ENCODE results near the gene MPDZ. TPM values are rescaled to one million over a fixed set of nuclear protein-coding genes. Genes with fewer than 3 reads are reported as not detected.

The MPDZ gene
- total RNA-seq, 1 donor from 2014 or later = 97.0 TPM

DNA sequence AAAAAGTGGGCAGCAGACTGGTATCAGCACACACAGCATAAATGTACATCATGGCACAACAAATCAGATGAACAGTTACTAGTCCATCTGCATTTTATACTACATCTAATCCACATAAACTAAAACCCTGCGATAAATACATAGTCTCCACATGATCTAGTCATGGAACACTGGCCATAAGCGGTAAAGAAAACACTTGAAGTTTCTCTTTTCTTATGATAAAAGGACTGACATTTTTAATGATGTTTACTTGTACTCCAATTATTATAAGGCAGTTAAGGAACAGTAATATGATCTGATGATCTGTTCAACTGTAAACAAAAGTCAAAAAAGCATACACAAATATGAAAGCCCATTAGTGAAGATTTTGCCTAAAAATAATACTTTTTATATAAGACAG lies 112.5 kb downstream of the MPDZ start:
- Mint-ChIP-seq H3K4me1 (ENCODE audit: unreplicated experiment) (peaks cover 11% of the 10 kb centered on the region), H3K4me3 (ENCODE audit: unreplicated experiment) (no peak overlapping the region), H3K27ac (ENCODE audit: unreplicated experiment) (no peak overlapping the region), H3K9me3 (ENCODE audit: unreplicated experiment) (no peaks in the 10 kb centered on the region), H3K36me3 (ENCODE audit: low read depth, unreplicated experiment) (peaks cover 8% of the 10 kb centered on the region), H3K27me3 (ENCODE audit: unreplicated experiment) (no peaks in the 10 kb centered on the region)
- no peak for DNase-seq (ENCODE audit: low spot score)
- TF ChIP-seq, protein P1, sequence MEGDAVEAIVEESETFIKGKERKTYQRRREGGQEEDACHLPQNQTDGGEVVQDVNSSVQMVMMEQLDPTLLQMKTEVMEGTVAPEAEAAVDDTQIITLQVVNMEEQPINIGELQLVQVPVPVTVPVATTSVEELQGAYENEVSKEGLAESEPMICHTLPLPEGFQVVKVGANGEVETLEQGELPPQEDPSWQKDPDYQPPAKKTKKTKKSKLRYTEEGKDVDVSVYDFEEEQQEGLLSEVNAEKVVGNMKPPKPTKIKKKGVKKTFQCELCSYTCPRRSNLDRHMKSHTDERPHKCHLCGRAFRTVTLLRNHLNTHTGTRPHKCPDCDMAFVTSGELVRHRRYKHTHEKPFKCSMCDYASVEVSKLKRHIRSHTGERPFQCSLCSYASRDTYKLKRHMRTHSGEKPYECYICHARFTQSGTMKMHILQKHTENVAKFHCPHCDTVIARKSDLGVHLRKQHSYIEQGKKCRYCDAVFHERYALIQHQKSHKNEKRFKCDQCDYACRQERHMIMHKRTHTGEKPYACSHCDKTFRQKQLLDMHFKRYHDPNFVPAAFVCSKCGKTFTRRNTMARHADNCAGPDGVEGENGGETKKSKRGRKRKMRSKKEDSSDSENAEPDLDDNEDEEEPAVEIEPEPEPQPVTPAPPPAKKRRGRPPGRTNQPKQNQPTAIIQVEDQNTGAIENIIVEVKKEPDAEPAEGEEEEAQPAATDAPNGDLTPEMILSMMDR (IDR thresholded peaks at IDR 0.05; ENCODE audit: unreplicated experiment) = no peak

DNA sequence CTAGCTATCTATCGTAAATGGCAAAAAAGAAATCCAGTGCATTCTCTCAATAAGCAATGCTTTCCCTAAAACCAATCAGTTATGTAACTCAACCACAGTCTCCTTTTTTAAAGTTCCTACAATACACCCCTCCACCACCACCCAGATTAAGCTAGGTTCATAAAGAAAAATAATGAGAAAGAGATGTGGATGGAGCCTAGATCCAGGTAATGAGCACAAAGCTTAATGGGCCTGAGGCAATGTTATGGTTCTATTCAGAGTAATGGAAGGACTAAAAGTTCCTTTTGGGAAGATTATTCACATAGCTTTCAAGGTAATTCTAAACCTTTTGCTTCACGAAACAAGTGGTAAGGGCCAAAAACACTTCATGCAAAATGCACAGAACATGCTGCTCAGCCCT lies 113.5 kb downstream of the MPDZ start:
- Mint-ChIP-seq H3K4me1 (ENCODE audit: unreplicated experiment) (peaks cover 3% of the 10 kb centered on the region), H3K9me3 (ENCODE audit: unreplicated experiment) (no peaks in the 10 kb centered on the region), H3K36me3 (ENCODE audit: low read depth, unreplicated experiment) (peaks cover 8% of the 10 kb centered on the region), H3K27me3 (ENCODE audit: unreplicated experiment) (no peaks in the 10 kb centered on the region), H3K4me3 (ENCODE audit: unreplicated experiment) (no peak overlapping the region), H3K27ac (ENCODE audit: unreplicated experiment) (no peak overlapping the region)
- no peak for DNase-seq (ENCODE audit: low spot score)
- TF ChIP-seq, protein P1 (IDR thresholded peaks at IDR 0.05; ENCODE audit: unreplicated experiment) = no peak

DNA sequence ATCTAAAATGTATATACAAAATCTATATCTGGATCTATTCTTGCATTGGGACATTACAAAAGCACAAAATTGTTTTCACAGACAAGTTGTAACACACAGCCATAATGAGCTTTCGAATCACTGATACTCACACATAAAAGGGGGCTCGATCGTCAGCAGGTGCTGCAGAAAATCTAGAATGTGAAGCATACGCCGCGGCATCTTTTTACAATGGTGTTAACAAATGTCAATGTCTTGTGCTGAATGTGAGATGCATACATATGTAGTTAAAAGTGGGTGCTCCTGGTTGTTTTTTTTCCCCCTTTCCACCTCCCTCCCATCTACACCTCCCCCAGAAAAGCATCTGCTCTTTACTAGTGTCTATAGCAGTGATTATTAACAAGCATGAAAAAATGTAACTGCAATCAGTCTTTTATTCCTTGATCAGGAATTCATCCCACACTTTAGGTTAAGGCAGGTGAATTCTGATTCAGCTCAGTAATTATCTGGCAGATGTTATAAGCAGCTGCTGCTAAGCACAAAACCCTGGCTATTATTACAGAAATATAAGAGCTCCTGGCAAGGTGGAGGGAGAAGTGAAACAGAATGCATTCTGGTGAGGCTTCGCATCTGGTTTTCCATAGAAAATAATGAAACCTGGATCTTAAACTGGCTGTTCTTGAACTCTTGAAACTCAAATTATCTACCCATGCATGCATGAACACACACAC lies 114.1 kb downstream of the MPDZ start:
- DNase-seq (ENCODE audit: low spot score) = no peak
- H3K9me3 Mint-ChIP-seq (ENCODE audit: unreplicated experiment) = no peaks in the 10 kb centered on the region
- no peaks in the 10 kb centered on the region for H3K27me3 Mint-ChIP-seq (ENCODE audit: unreplicated experiment)
- H3K27ac Mint-ChIP-seq (ENCODE audit: unreplicated experiment) = no peak overlapping the region
- peaks cover 8% of the 10 kb centered on the region for H3K36me3 Mint-ChIP-seq (ENCODE audit: low read depth, unreplicated experiment)
- TF ChIP-seq, protein P1 (IDR thresholded peaks at IDR 0.05; ENCODE audit: unreplicated experiment) = no peak
- H3K4me3 Mint-ChIP-seq (ENCODE audit: unreplicated experiment) = no peak overlapping the region
- peaks cover 3% of the 10 kb centered on the region for H3K4me1 Mint-ChIP-seq (ENCODE audit: unreplicated experiment)

DNA sequence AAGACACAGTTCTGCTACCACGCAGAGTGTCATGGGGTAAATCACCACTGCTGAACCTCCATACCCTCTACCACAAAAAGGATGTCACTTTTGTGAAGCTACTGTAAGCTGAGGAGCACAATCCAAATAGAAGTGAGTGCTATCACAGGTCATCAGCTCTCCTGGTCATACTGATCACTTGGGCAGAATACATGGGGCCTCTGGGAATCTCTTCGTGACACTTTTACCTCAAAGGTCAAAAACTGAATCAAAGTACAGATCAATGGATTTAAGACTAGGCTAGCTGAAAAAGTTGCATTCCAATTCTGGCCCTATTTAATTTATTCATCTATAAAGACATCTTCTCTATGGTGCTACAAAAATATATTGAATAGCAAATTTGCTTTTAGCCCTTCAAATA lies 115.5 kb downstream of the MPDZ start:
- no peak overlapping the region for H3K4me3 Mint-ChIP-seq (ENCODE audit: unreplicated experiment)
- no peaks in the 10 kb centered on the region for H3K27me3 Mint-ChIP-seq (ENCODE audit: unreplicated experiment)
- no peak overlapping the region for H3K27ac Mint-ChIP-seq (ENCODE audit: unreplicated experiment)
- H3K36me3 Mint-ChIP-seq (ENCODE audit: low read depth, unreplicated experiment) = peaks cover 8% of the 10 kb centered on the region
- TF ChIP-seq, protein P1 (IDR thresholded peaks at IDR 0.05; ENCODE audit: unreplicated experiment) = no peak
- no peak for DNase-seq (ENCODE audit: low spot score)
- H3K9me3 Mint-ChIP-seq (ENCODE audit: unreplicated experiment) = no peaks in the 10 kb centered on the region
- H3K4me1 Mint-ChIP-seq (ENCODE audit: unreplicated experiment) = no peaks in the 10 kb centered on the region

DNA sequence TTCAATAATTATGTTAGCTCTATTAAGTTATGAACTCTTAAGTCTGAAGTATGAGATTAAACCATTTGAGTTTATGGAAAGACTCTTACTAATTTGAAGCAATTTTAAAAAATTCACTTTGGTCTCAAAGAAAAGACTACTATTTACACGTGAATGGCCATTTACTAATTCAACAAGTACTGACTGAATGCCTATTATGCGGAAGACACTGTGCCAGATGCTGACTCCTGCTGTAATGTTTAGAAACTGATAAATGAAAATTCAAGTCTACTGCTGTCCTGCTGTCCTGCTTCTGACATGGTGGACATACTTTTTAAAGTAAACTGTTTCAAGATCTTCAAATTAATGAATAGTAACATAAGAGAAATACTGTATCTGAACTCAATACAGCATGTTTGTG lies 116.2 kb downstream of the MPDZ start:
- no peak for DNase-seq (ENCODE audit: low spot score)
- Mint-ChIP-seq H3K36me3 (ENCODE audit: low read depth, unreplicated experiment) (peaks cover 8% of the 10 kb centered on the region), H3K4me3 (ENCODE audit: unreplicated experiment) (no peak overlapping the region), H3K27ac (ENCODE audit: unreplicated experiment) (no peak overlapping the region), H3K4me1 (ENCODE audit: unreplicated experiment) (no peaks in the 10 kb centered on the region), H3K27me3 (ENCODE audit: unreplicated experiment) (no peaks in the 10 kb centered on the region), H3K9me3 (ENCODE audit: unreplicated experiment) (no peaks in the 10 kb centered on the region)
- TF ChIP-seq, protein P1 (IDR thresholded peaks at IDR 0.05; ENCODE audit: unreplicated experiment) = no peak
